ENCODE results near the gene FXYD1. TPM values are rescaled to one million over a fixed set of nuclear protein-coding genes. Genes with fewer than 3 reads are reported as not detected.
A peak's percentile ranks its signal among the peaks of the same experiment; 100 is the strongest.

FXYD1 gene
- total RNA-seq, 1 donor from 2014 or later: 67.6 TPM

GRCh38 chr19:35140962-35141836 lies 2.6 kb downstream of the FXYD1 start:
- peaks cover 12% of the 10 kb centered on the region for H3K27me3 ChIP-seq
- TF ChIP-seq, protein P1, sequence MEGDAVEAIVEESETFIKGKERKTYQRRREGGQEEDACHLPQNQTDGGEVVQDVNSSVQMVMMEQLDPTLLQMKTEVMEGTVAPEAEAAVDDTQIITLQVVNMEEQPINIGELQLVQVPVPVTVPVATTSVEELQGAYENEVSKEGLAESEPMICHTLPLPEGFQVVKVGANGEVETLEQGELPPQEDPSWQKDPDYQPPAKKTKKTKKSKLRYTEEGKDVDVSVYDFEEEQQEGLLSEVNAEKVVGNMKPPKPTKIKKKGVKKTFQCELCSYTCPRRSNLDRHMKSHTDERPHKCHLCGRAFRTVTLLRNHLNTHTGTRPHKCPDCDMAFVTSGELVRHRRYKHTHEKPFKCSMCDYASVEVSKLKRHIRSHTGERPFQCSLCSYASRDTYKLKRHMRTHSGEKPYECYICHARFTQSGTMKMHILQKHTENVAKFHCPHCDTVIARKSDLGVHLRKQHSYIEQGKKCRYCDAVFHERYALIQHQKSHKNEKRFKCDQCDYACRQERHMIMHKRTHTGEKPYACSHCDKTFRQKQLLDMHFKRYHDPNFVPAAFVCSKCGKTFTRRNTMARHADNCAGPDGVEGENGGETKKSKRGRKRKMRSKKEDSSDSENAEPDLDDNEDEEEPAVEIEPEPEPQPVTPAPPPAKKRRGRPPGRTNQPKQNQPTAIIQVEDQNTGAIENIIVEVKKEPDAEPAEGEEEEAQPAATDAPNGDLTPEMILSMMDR (IDR thresholded peaks at IDR 0.05): peak; percentile 39
- intact Hi-C loops (cut with DNase I): no loop called here
- peak; percentile 91 for ATAC-seq
- peaks cover 17% of the 10 kb centered on the region for H3K4me1 ChIP-seq
- peak overlapping the region; percentile 44 for H3K4me3 ChIP-seq
- peak; percentile 97 for DNase-seq
- peak overlapping the region; percentile 86 for H3K27ac ChIP-seq
- no peaks in the 10 kb centered on the region for H3K36me3 ChIP-seq
- H3K9me3 ChIP-seq: no peaks in the 10 kb centered on the region

GRCh38 chr19:35141837-35142605 lies 3.4 kb downstream of the FXYD1 start:
- ATAC-seq: no peak
- H3K9me3 ChIP-seq: no peaks in the 10 kb centered on the region
- intact Hi-C loops (cut with DNase I): no loop called here
- H3K4me3 ChIP-seq: peak overlapping the region; percentile 10
- TF ChIP-seq, protein P1 (IDR thresholded peaks at IDR 0.05): no peak
- no peaks in the 10 kb centered on the region for H3K36me3 ChIP-seq
- H3K27ac ChIP-seq: no peak overlapping the region
- no peak for DNase-seq
- H3K4me1 ChIP-seq: peaks cover 17% of the 10 kb centered on the region
- peaks cover 12% of the 10 kb centered on the region for H3K27me3 ChIP-seq

DNA sequence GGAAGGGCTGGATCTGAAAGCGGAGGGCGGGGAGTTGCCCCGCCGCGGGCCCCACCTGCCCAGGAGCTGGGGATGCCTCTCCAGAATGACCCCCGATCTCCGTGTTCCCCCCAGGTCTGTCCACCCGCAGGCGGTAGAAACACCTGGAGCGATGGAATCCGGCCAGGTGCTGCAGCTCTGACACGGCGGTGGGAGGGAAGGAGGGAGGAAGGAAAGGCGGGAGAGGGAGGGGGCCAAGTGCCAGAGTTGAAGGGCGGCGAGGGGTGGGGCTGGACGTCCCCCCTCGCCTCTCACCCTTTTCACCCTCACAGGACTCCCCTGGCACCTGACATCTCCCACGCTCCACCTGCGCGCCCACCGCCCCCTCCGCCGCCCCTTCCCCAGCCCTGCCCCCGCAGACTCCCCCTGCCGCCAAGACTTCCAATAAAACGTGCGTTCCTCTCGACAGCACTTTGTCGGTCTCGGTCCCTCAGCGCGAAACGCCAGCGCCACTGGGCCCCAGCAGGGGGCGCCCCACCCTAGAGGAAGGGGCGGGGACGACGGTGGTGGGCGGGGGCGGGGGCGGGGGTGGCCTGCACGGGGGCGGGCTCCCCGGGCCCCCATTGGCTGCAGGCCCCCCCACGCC lies 4.1 kb downstream of the FXYD1 start:
- Histone ChIP-seq H3K9me3 (no peaks in the 10 kb centered on the region), H3K4me3 (peak overlapping the region; percentile 1), H3K27me3 (peaks cover 12% of the 10 kb centered on the region), H3K27ac (no peak overlapping the region), H3K4me1 (peaks cover 17% of the 10 kb centered on the region), H3K36me3 (no peaks in the 10 kb centered on the region)
- TF ChIP-seq, protein P1 (IDR thresholded peaks at IDR 0.05): peak; percentile 61
- intact Hi-C loops (cut with DNase I): no loop called here
- peak; percentile 80 for DNase-seq
- peak; percentile 42 for ATAC-seq

DNA sequence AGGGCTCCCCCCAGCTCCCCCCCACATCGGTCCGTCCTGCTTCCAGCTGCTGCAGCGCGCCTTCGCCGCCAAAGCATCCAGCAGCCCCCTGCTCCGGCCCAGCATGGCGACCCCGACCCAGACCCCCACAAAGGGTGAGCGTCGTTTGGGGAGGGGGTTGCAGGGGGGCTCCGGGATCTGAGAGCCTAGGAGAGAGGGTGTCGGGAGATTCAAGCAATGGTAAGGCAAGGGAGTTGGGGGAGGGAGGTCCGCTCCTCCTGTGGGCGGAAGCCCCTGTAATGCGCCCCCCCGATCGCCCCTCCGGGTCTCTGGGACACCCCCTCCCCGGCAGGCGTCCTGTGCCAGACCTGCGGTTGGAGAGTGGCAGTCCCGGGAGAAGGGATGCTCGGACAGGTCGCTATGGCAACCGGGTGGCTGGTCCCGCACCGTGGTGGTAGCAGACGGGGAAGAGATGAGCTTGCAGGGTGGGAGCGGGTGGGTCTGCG lies 4.6 kb downstream of the FXYD1 start, which contains the start of gene FXYD7:
FXYD7 (plus strand) TSS at position 25 of the 485 bp plus-strand sequence; CDS start at position 104, 79 bp downstream.
- Histone ChIP-seq H3K27me3 (peaks cover 12% of the 10 kb centered on the region), H3K27ac (no peak within 1 kb of the TSS), H3K9me3 (no peaks in the 10 kb centered on the region), H3K4me1 (peaks cover 17% of the 10 kb centered on the region), H3K4me3 (peak within 1 kb of the TSS; percentile 1), H3K36me3 (no peaks in the 10 kb centered on the region)
- TF ChIP-seq, protein P1 (IDR thresholded peaks at IDR 0.05): peak; percentile 21
- intact Hi-C loops (cut with DNase I): no loop called here
- no peak for ATAC-seq
- no peak for DNase-seq

- no peaks in the 10 kb centered on the region for H3K36me3 ChIP-seq
- DNase-seq (no peak), ATAC-seq (no peak)
- no peaks in the 10 kb centered on the region for H3K9me3 ChIP-seq
- no peak overlapping the region for H3K27ac ChIP-seq
- H3K4me1 ChIP-seq: peaks cover 17% of the 10 kb centered on the region
- intact Hi-C loops (cut with DNase I): no loop called here
- TF ChIP-seq, protein P1 (IDR thresholded peaks at IDR 0.05): no peak
- peaks cover 12% of the 10 kb centered on the region for H3K27me3 ChIP-seq
- H3K4me3 ChIP-seq: no peak overlapping the region
These were observed 5.2 kb downstream of the FXYD1 start for GRCh38 chr19:35143818-35144217.

All from upper lobe of right lung (tissue), 1 donor.